Neural cell (in vitro differentiated cells): ENCODE data around the gene SMIM36. TPM values are rescaled to one million over a fixed set of nuclear protein-coding genes. Genes with fewer than 3 reads are reported as not detected.
"Not testable (repeated sequence)": the region's sequence is repeated elsewhere in the genome, so short reads cannot be mapped to it uniquely, and the experiment has no call there.

Experiments
- H2AFZ ChIP-seq: fragments of 200-600, 300-800 bp; sonication (generic), shearing (Covaris generic); 2 replicates; pipeline ENCODE4 v1.6.0; 2014; ENCODE audit warnings: low read depth, mild to moderate bottlenecking, antibody characterized with exemption, low read length, moderate library complexity
- H3F3A ChIP-seq: fragments of 200-600 bp; shearing (Covaris generic); 2 replicates; pipeline ENCODE4 v1.6.1; 2016; ENCODE audit warnings: mild to moderate bottlenecking, moderate library complexity, mixed read lengths, antibody characterized with exemption, low read length; ENCODE audit not compliant: insufficient read depth, poor library complexity, severe bottlenecking
- H3K27ac ChIP-seq: fragments of 200-600, 300-800 bp; sonication (generic), shearing (Covaris generic); 2 replicates; pipeline ENCODE4 v1.5.1; 2014; ENCODE audit warnings: mild to moderate bottlenecking, low read length, moderate library complexity
- H3K27me3 ChIP-seq: fragments of 300-800, 200-600 bp; sonication (generic), shearing (Covaris generic); 2 replicates; pipeline ENCODE4 v1.6.0; 2014; ENCODE audit warnings: mild to moderate bottlenecking, low read depth, low read length, moderate library complexity; ENCODE audit not compliant: insufficient read depth
- H3K36me3 ChIP-seq: fragments of 300-800, 200-600 bp; sonication (generic), shearing (Covaris generic); 2 replicates; pipeline ENCODE4 v1.5.1; 2014; ENCODE audit warnings: mild to moderate bottlenecking, antibody characterized with exemption, low read length, moderate library complexity; ENCODE audit not compliant: insufficient read depth
- H3K4me2 ChIP-seq: fragments of 300-800, 200-600 bp; sonication (generic), shearing (Covaris generic); 2 replicates; pipeline ENCODE4 v1.6.0; 2014; ENCODE audit warnings: mild to moderate bottlenecking, low read length
- H3K4me3 ChIP-seq: fragments of 300-800, 200-600 bp; sonication (generic), shearing (Covaris generic); 2 replicates; pipeline ENCODE4 v1.5.1; 2014; ENCODE audit warnings: mild to moderate bottlenecking, low read length, moderate library complexity
- H3K79me2 ChIP-seq: fragments of 200-600 bp; shearing (Covaris generic); replicated peaks from 2 replicates; pipeline ENCODE4 v1.6.0; 2014; ENCODE audit warnings: mild to moderate bottlenecking, low read length, moderate library complexity; ENCODE audit not compliant: insufficient read depth
- H3K9ac ChIP-seq: fragments of 300-800, 200-600 bp; sonication (generic), shearing (Covaris generic); 2 replicates; pipeline ENCODE4 v1.6.1; 2016; ENCODE audit warnings: mild to moderate bottlenecking, low read length, mixed read lengths
- H3K9me2 ChIP-seq: fragments of 200-600 bp; shearing (Covaris generic); 2 replicates; pipeline ENCODE4 v1.6.1; 2016; ENCODE audit warnings: mild to moderate bottlenecking, low read length, mixed read lengths; ENCODE audit not compliant: insufficient read depth
- H3K9me3 ChIP-seq: fragments of 200-600, 300-800 bp; sonication (generic), shearing (Covaris generic); 2 replicates; pipeline ENCODE4 v1.6.1; 2016; ENCODE audit warnings: mild to moderate bottlenecking, mixed run types, low read length, moderate library complexity, mixed read lengths
- H4K20me1 ChIP-seq: fragments of 200-600 bp; shearing (Covaris generic); 2 replicates; pipeline ENCODE4 v1.6.1; 2016; ENCODE audit warnings: mild to moderate bottlenecking, mixed run types; ENCODE audit not compliant: insufficient read depth
- CTCF ChIP-seq: fragments of 450-650 bp; IDR thresholded peaks from 2 replicates; pipeline ENCODE4 v1.5.1; 2014; ENCODE audit warnings: antibody characterized with exemption, mild to moderate bottlenecking, moderate library complexity; ENCODE audit not compliant: poor library complexity, severe bottlenecking
- EP300 ChIP-seq: fragments of 450-650 bp; conservative IDR thresholded peaks from 2 replicates; pipeline ENCODE4 v1.6.1; 2014; ENCODE audit warnings: antibody characterized with exemption, mild to moderate bottlenecking, moderate library complexity; ENCODE audit not compliant: poor library complexity, severe bottlenecking
- EZH2 ChIP-seq: fragments of 200-600, 300-800 bp; shearing (Covaris generic), sonication (generic); IDR thresholded peaks from 2 replicates; pipeline ENCODE4 v1.6.1; 2014; ENCODE audit warnings: antibody characterized with exemption, low read length, borderline replicate concordance, mild to moderate bottlenecking; ENCODE audit not compliant: insufficient read depth, poor library complexity, severe bottlenecking
- MXI1 ChIP-seq: fragments of 450-650 bp; conservative IDR thresholded peaks from 2 replicates; pipeline ENCODE4 v1.6.1; 2014; ENCODE audit warnings: antibody characterized with exemption, mild to moderate bottlenecking; ENCODE audit not compliant: poor library complexity, severe bottlenecking
- POLR2AphosphoS5 ChIP-seq: IDR thresholded peaks from 2 replicates; pipeline ENCODE4 v1.6.1; 2012
- RAD21 ChIP-seq: fragments of 450-650 bp; conservative IDR thresholded peaks from 2 replicates; pipeline ENCODE4 v1.6.1; 2014; ENCODE audit warnings: antibody characterized with exemption, mild to moderate bottlenecking, moderate library complexity
- SMC3 ChIP-seq: fragments of 450-650 bp; conservative IDR thresholded peaks from 2 replicates; pipeline ENCODE4 v1.6.1; 2014; ENCODE audit warnings: antibody characterized with exemption, mild to moderate bottlenecking, moderate library complexity; ENCODE audit not compliant: poor library complexity
- TAF1 ChIP-seq: IDR thresholded peaks from 2 replicates; pipeline ENCODE4 v1.6.1; 2012; ENCODE audit warnings: low read depth
- polyA plus RNA-seq: library from polyadenylated mRNA; depleted of rRNA; stranded (reverse); fragments of >200 nt; gene quantifications from 2 replicates; pipeline ENCODE4 v1.2.3, GENCODE V29; 2014
- small RNA-seq, 3 experiments: library from RNA; depleted of rRNA; stranded (forward); fragments of <200 nt; gene quantifications; one replicate each; pipeline ENCODE3, GENCODE V24; 2012
- TF ChIP-seq, protein P1 (sequence below): IDR thresholded peaks from 2 replicates; pipeline ENCODE4 v1.6.1; 2012; ENCODE audit warnings: borderline replicate concordance

The SMIM36 gene
- polyA plus RNA-seq, 1 donor from 2014 or later: not detected

- Histone ChIP-seq H2AFZ (no peak overlapping the region), H3K9me3 (no peaks in the 10 kb centered on the region), H4K20me1 (no peaks in the 10 kb centered on the region), H3K9ac (no peak overlapping the region), H3K4me3 (no peak overlapping the region), H3K27ac (no peak overlapping the region), H3K9me2 (no peaks in the 10 kb centered on the region), H3F3A (no peaks in the 10 kb centered on the region), H3K4me2 (no peak overlapping the region), H3K79me2 (no peaks in the 10 kb centered on the region), H3K27me3 (no peaks in the 10 kb centered on the region), H3K36me3 (peaks cover 15% of the 10 kb centered on the region)
- TF ChIP-seq EP300: no peak
Observed at GRCh38 chr17:55405600-55405999, 105.7 kb downstream of the SMIM36 start.

DNA sequence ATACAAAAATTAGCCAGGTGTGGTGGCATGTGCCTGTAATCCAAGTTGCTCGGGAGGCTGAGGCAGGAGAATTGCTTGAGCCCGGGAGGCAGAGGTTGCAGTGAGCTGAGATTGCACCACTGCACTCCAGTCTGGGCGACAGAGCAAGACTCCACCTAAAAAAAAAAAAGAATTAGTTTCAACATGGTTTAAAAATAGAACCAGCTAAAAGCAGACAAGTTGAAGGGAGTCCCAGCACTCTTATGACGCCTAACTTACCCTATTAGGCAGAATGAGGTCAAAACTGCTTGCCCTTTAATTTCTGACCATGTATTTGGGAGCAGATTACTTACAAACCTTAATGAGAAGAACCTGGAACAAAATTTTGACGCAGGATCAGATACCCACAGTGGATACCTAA lies 107.1 kb downstream of the SMIM36 start:
- H3K79me2 ChIP-seq, H4K20me1 ChIP-seq, H3K9ac ChIP-seq, H3K9me3 ChIP-seq, H3K9me2 ChIP-seq, H2AFZ ChIP-seq, H3K4me3 ChIP-seq, H3F3A ChIP-seq, H3K27me3 ChIP-seq, H3K27ac ChIP-seq, H3K4me2 ChIP-seq: not testable (repeated sequence)
- peaks cover 22% of the 10 kb centered on the region for H3K36me3 ChIP-seq

- H4K20me1 ChIP-seq: no peaks in the 10 kb centered on the region
Observed at GRCh38 chr17:55402374-55402773, 108.9 kb downstream of the SMIM36 start.

More at GRCh38 chr17:55402374-55402773, 108.9 kb downstream of the SMIM36 start:
- Histone ChIP-seq H3K79me2 (no peaks in the 10 kb centered on the region), H3K9me3 (no peaks in the 10 kb centered on the region), H3K27me3 (no peaks in the 10 kb centered on the region), H3K36me3 (peaks cover 14% of the 10 kb centered on the region), H3K9ac (no peak overlapping the region), H3F3A (no peaks in the 10 kb centered on the region), H3K27ac (no peak overlapping the region), H3K4me2 (no peak overlapping the region), H2AFZ (no peak overlapping the region), H3K9me2 (no peaks in the 10 kb centered on the region), H3K4me3 (no peak overlapping the region)
- TF ChIP-seq SMC3: no peak
- no peak for TF ChIP-seq RAD21
- no peak for TF ChIP-seq TAF1
- no peak for TF ChIP-seq POLR2AphosphoS5
- TF ChIP-seq, protein P1, sequence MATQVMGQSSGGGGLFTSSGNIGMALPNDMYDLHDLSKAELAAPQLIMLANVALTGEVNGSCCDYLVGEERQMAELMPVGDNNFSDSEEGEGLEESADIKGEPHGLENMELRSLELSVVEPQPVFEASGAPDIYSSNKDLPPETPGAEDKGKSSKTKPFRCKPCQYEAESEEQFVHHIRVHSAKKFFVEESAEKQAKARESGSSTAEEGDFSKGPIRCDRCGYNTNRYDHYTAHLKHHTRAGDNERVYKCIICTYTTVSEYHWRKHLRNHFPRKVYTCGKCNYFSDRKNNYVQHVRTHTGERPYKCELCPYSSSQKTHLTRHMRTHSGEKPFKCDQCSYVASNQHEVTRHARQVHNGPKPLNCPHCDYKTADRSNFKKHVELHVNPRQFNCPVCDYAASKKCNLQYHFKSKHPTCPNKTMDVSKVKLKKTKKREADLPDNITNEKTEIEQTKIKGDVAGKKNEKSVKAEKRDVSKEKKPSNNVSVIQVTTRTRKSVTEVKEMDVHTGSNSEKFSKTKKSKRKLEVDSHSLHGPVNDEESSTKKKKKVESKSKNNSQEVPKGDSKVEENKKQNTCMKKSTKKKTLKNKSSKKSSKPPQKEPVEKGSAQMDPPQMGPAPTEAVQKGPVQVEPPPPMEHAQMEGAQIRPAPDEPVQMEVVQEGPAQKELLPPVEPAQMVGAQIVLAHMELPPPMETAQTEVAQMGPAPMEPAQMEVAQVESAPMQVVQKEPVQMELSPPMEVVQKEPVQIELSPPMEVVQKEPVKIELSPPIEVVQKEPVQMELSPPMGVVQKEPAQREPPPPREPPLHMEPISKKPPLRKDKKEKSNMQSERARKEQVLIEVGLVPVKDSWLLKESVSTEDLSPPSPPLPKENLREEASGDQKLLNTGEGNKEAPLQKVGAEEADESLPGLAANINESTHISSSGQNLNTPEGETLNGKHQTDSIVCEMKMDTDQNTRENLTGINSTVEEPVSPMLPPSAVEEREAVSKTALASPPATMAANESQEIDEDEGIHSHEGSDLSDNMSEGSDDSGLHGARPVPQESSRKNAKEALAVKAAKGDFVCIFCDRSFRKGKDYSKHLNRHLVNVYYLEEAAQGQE: no peak
- TF ChIP-seq CTCF: no peak
- no peak for TF ChIP-seq EP300
- no peak for TF ChIP-seq MXI1
- no peak for TF ChIP-seq EZH2

Small RNAs within 50 kb of the gene (small RNA-seq; reads per million reads assigned to genes)
- gene RNU6-1249P: 0 to 0.03 (median 0) reads per million in 3 experiments

Other genes with a start within 250 kb of the SMIM36 start
- 0.70 and 0.71 TPM in 2 replicates for gene HLF, start 246.5 kb downstream of the SMIM36 start, polyA plus RNA-seq
- gene MMD, start 89.6 kb downstream of the SMIM36 start, polyA plus RNA-seq: 96.1 and 111 TPM in 2 replicates
- gene TMEM100, start 211.4 kb upstream of the SMIM36 start, polyA plus RNA-seq: not detected in 2 replicates
- gene PCTP, start 239.6 kb upstream of the SMIM36 start, polyA plus RNA-seq: 3.9 and 6.4 TPM in 2 replicates